HepG2 (cell line): ENCODE data around the gene HDGFL2. TPM values are rescaled to one million over a fixed set of nuclear protein-coding genes. Genes with fewer than 3 reads are reported as not detected.
A peak's percentile ranks its signal among the peaks of the same experiment; 100 is the strongest.

Experiments
- AGO2 ChIP-seq: fragments of 200-400 bp; formaldehyde crosslinking; optimal IDR thresholded peaks from 2 replicates; pipeline ENCODE3; 2017; ENCODE audit warnings: mild to moderate bottlenecking, low read depth, low read length, moderate library complexity
- FOXK2 ChIP-seq: fragments of 450-650 bp; IDR thresholded peaks from 2 replicates; pipeline ENCODE4 v1.6.1; 2016
- GFI1 ChIP-seq: sonication (generic); formaldehyde crosslinking; IDR thresholded peaks from 2 replicates; pipeline ENCODE4 v1.5.0; 2020; ENCODE audit warnings: missing genetic modification reagents, mild to moderate bottlenecking, borderline replicate concordance
- HNRNPH1 ChIP-seq: fragments of 200-400 bp; formaldehyde crosslinking; optimal IDR thresholded peaks from 2 replicates; pipeline ENCODE3; 2017; ENCODE audit warnings: mild to moderate bottlenecking, low read depth, low read length
- MAX ChIP-seq: IDR thresholded peaks from 2 replicates; pipeline ENCODE4 v1.6.1; 2012; ENCODE audit warnings: inconsistent platforms
- NBN ChIP-seq: fragments of 450-650 bp; conservative IDR thresholded peaks from 2 replicates; pipeline ENCODE4 v1.6.1; 2017
- TBP ChIP-seq: sonication (generic); formaldehyde crosslinking; IDR thresholded peaks from 2 replicates; pipeline ENCODE4 v1.5.0; 2020; ENCODE audit warnings: missing genetic modification reagents
- ZNF225 ChIP-seq: sonication (generic); formaldehyde crosslinking; IDR thresholded peaks from 2 replicates; pipeline ENCODE4 v1.4.0; 2020; ENCODE audit warnings: mild to moderate bottlenecking, missing genetic modification reagents
- ZNF431 ChIP-seq: sonication (generic); formaldehyde crosslinking; IDR thresholded peaks from 2 replicates; pipeline ENCODE4 v1.9.0; 2022; ENCODE audit warnings: missing genetic modification reagents, low read depth, mild to moderate bottlenecking, borderline replicate concordance
- ZNF496 ChIP-seq: sonication (generic); formaldehyde crosslinking; IDR thresholded peaks from 2 replicates; pipeline ENCODE4 v1.8.1; 2023; ENCODE audit warnings: mild to moderate bottlenecking, moderate library complexity, missing genetic modification reagents; ENCODE audit not compliant: insufficient replicate concordance
- ZNF512B ChIP-seq: sonication (generic); formaldehyde crosslinking; IDR thresholded peaks from 2 replicates; pipeline ENCODE4 v1.5.1; 2020; ENCODE audit warnings: missing genetic modification reagents, mild to moderate bottlenecking, borderline replicate concordance
- ZNF572 ChIP-seq: sonication (generic); formaldehyde crosslinking; IDR thresholded peaks from 2 replicates; pipeline ENCODE4 v1.5.1; 2020; ENCODE audit warnings: mild to moderate bottlenecking, missing genetic modification reagents
- ZNF580 ChIP-seq: IDR thresholded peaks from 2 replicates; pipeline ENCODE4 v1.6.1; 2016; ENCODE audit warnings: low read depth, borderline replicate concordance
- ZNF646 ChIP-seq: sonication (generic); formaldehyde crosslinking; IDR thresholded peaks from 2 replicates; pipeline ENCODE4 v1.9.0; 2021; ENCODE audit warnings: mild to moderate bottlenecking, missing genetic modification reagents
- ZNF670 ChIP-seq: sonication (generic); formaldehyde crosslinking; IDR thresholded peaks from 2 replicates; pipeline ENCODE4 v1.8.0; 2022; ENCODE audit warnings: mild to moderate bottlenecking, missing genetic modification reagents, borderline replicate concordance
- polyA plus RNA-seq, 8 experiments: library from polyadenylated mRNA; depleted of rRNA in 3 of 8; stranded (reverse) in 7 of 8; unstranded in 1 of 8; fragments of >200 nt; fragmentation: Illumina TruSeq in 4 of 8; extraction: Trizol in 4 of 8; gene quantifications; 2 replicates each; pipeline versions ENCODE4 v1.2.1 to v1.2.3, GENCODE V29; 2011 to 2016; ENCODE audit warnings: low read depth in 4 of 8, missing spikeins in 1 of 8, mixed read lengths in 1 of 8; ENCODE audit not compliant: insufficient read depth in 1 of 8
- total RNA-seq, 5 experiments: library from RNA; depleted of rRNA; stranded (reverse); fragments of >200 nt; fragmentation: Illumina TruSeq; extraction: Trizol; gene quantifications; 2 replicates each; pipeline ENCODE4 v1.2.3, GENCODE V29; 2016; ENCODE audit warnings: low read depth in 1 of 5

The HDGFL2 gene
- total and polyA plus RNA-seq, 2 of the 13 experiments (the other 11 are each of a cell fraction or from before 2014, with no cell fraction given): 20.0 to 51.1 TPM

GRCh38 chr19:4539693-4540581 is 67.8 kb downstream of the HDGFL2 start, which contains the start of gene LRG1 (continued):
- TF ChIP-seq ZNF512B (CRISPR knock-in tag): no peak
- no peak for TF ChIP-seq ZNF431 (CRISPR knock-in tag)
- 0 out of 2 replicates have a peak, but pooled peaks have one; percentile 24 for TF ChIP-seq ZNF670 (CRISPR knock-in tag)
- TF ChIP-seq TBP (CRISPR knock-in tag): no peak
- no peak for TF ChIP-seq NBN
- TF ChIP-seq ZNF646 (CRISPR knock-in tag): no peak
- TF ChIP-seq GFI1 (CRISPR knock-in tag): peak; percentile 74; the same call in 1 of the 2 replicates
- TF ChIP-seq ZNF580 (CRISPR knock-in tag): peak; percentile 32; the same call in 1 of the 2 replicates
- no peak for TF ChIP-seq ZNF496 (CRISPR knock-in tag)
- peak; percentile 27; the same call in 1 of the 2 replicates for TF ChIP-seq MAX
- TF ChIP-seq FOXK2: no peak
- no peak for TF ChIP-seq HNRNPH1
- TF ChIP-seq ZNF572 (CRISPR knock-in tag): no peak
- no peak for TF ChIP-seq AGO2
- TF ChIP-seq ZNF225 (CRISPR knock-in tag): no peak
